ENCODE results near the gene LDLRAD4.

LDLRAD4 gene

DNA sequence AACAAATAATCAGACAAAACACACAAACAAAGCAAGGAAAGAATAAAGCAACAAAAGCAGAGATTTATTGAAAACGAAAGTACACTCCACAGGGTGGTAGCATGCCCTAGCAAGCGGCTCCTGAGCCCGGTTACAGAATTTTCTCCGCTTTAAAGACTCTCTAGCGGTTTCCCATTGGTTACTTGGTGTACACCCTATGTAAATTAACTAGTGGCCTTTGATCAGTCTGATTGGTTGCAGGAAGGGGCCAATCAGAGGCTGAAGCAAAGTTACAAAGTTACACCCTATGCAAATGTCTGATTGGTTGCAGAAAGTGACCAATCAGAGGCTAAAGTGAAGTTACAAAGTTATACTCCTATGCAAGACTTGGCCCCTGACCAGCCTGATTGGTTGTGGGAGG, 242.9 kb downstream of the LDLRAD4 start:
- DNase-seq (ENCODE audit: low read depth) = no peak
- TF ChIP-seq, protein P1, sequence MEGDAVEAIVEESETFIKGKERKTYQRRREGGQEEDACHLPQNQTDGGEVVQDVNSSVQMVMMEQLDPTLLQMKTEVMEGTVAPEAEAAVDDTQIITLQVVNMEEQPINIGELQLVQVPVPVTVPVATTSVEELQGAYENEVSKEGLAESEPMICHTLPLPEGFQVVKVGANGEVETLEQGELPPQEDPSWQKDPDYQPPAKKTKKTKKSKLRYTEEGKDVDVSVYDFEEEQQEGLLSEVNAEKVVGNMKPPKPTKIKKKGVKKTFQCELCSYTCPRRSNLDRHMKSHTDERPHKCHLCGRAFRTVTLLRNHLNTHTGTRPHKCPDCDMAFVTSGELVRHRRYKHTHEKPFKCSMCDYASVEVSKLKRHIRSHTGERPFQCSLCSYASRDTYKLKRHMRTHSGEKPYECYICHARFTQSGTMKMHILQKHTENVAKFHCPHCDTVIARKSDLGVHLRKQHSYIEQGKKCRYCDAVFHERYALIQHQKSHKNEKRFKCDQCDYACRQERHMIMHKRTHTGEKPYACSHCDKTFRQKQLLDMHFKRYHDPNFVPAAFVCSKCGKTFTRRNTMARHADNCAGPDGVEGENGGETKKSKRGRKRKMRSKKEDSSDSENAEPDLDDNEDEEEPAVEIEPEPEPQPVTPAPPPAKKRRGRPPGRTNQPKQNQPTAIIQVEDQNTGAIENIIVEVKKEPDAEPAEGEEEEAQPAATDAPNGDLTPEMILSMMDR (IDR thresholded peaks at IDR 0.05; ENCODE audit: insufficient read depth, low read depth, low read length, missing control alignments) = no peak
- no peak overlapping the region for H3K4me3 ChIP-seq (ENCODE audit: low read length)

GRCh38 chr18:13461936-13462335, 243.4 kb downstream of the LDLRAD4 start:
- no peak overlapping the region for H3K4me3 ChIP-seq (ENCODE audit: low read length)
- TF ChIP-seq, protein P1 (IDR thresholded peaks at IDR 0.05; ENCODE audit: insufficient read depth, low read depth, low read length, missing control alignments) = no peak
- no peak for DNase-seq (ENCODE audit: low read depth)

- DNase-seq (ENCODE audit: low read depth) = no peak
- H3K4me3 ChIP-seq (ENCODE audit: low read length) = no peak overlapping the region
- TF ChIP-seq, protein P1 (IDR thresholded peaks at IDR 0.05; ENCODE audit: insufficient read depth, low read depth, low read length, missing control alignments) = no peak
These were observed 244.1 kb downstream of the LDLRAD4 start for GRCh38 chr18:13462686-13463085.

DNA sequence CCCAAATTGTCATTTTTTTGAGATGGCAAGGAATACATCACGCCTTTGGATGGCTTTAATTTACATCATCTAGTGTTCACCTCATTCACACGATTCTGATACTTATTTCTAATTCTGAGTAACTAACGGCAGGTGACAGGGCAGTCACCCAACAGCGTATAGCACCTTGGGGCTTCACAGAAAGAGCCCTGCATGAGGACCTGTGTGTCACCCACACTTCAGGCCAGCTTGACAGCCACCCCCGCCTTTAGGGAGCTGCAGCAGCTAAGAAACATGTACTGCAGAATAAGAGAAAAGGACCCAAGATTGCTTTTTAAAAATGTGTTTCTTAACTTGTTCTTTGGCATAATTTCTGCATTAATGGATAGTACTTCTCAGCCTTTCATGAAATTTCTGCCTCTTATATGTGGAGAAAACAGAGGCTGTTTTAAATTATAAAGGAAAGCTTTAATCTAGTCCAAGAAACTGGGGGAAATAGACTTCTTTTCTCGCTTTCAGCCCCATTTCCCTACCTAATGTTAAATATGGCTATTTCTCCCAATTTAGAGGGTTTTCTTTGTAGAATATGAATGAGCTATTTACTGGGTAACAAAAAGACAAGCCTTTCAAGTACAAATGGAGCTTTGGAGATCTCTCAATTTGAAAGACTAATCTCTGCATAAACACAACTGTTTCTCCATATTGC, 245.1 kb downstream of the LDLRAD4 start:
- DNase-seq (ENCODE audit: low read depth) = no peak
- TF ChIP-seq, protein P1 (IDR thresholded peaks at IDR 0.05; ENCODE audit: insufficient read depth, low read depth, low read length, missing control alignments) = no peak
- no peak overlapping the region for H3K4me3 ChIP-seq (ENCODE audit: low read length)

GRCh38 chr18:13464432-13465123, 246.0 kb downstream of the LDLRAD4 start:
- no peak overlapping the region for H3K4me3 ChIP-seq (ENCODE audit: low read length)

DNA sequence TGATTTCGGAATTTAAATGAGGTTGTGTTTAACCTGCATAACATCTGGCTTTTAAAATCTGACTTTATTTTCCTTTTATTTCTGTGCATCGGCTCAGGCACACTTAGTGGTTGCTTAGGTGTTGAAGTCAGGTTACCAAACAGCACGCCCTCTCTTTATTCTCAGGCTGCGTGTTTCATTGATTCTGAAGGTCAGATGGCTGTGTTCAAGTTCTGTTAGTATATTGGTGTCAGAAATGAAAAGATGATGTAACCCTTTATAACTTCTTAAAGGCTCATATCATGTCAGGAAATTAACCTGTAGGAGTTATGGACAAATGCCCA, 246.5 kb downstream of the LDLRAD4 start:
- H3K4me3 ChIP-seq (ENCODE audit: low read length) = no peak overlapping the region
- DNase-seq (ENCODE audit: low read depth) = no peak
- TF ChIP-seq, protein P1 (IDR thresholded peaks at IDR 0.05; ENCODE audit: insufficient read depth, low read depth, low read length, missing control alignments) = no peak

More at GRCh38 chr18:13464432-13465123, 246.0 kb downstream of the LDLRAD4 start:
- no peak for DNase-seq (ENCODE audit: low read depth)
- TF ChIP-seq, protein P1 (IDR thresholded peaks at IDR 0.05; ENCODE audit: insufficient read depth, low read depth, low read length, missing control alignments) = no peak

GRCh38 chr18:13465476-13465875, 246.9 kb downstream of the LDLRAD4 start:
- H3K4me3 ChIP-seq (ENCODE audit: low read length) = no peak overlapping the region
- TF ChIP-seq, protein P1 (IDR thresholded peaks at IDR 0.05; ENCODE audit: insufficient read depth, low read depth, low read length, missing control alignments) = no peak
- no peak for DNase-seq (ENCODE audit: low read depth)

Data from epithelial cell of esophagus (primary cell).